H9 (cell line): ENCODE data around the gene PCGF2. TPM values are rescaled to one million over a fixed set of nuclear protein-coding genes. Genes with fewer than 3 reads are reported as not detected.

Source experiments
- DNase-seq: peaks from one replicate; pipeline ENCODE4 v3.0.0-alpha.2; 2017
- H2AFZ ChIP-seq: one replicate; pipeline ENCODE4 v1.6.1; 2013; ENCODE audit warnings: mild to moderate bottlenecking, low read length, control low read depth, moderate library complexity
- H2AK5ac ChIP-seq: 2 replicates; pipeline ENCODE4 v1.6.1; 2013; ENCODE audit warnings: low read length, control low read depth, mixed read lengths; ENCODE audit not compliant: insufficient read length
- H2BK120ac ChIP-seq: one replicate; pipeline ENCODE4 v1.6.1; 2013; ENCODE audit warnings: low read depth, mild to moderate bottlenecking, low read length, control low read depth, inconsistent platforms; ENCODE audit not compliant: poor library complexity, severe bottlenecking
- H2BK12ac ChIP-seq: 2 replicates; pipeline ENCODE4 v1.6.1; 2013; ENCODE audit warnings: low read length, control low read depth, mixed read lengths, low read depth; ENCODE audit not compliant: insufficient read length
- H2BK15ac ChIP-seq: 2 replicates; pipeline ENCODE4 v1.6.1; 2013; ENCODE audit warnings: low read depth, low read length, control low read depth
- H2BK20ac ChIP-seq: one replicate; pipeline ENCODE4 v1.6.1; 2013; ENCODE audit warnings: low read depth, mild to moderate bottlenecking, low read length, control low read depth, inconsistent platforms; ENCODE audit not compliant: poor library complexity, severe bottlenecking
- H2BK5ac ChIP-seq: 2 replicates; pipeline ENCODE4 v1.6.1; 2013; ENCODE audit warnings: low read length, control low read depth, mixed read lengths; ENCODE audit not compliant: insufficient read length
- H3K14ac ChIP-seq: 2 replicates; pipeline ENCODE4 v1.6.1; 2013; ENCODE audit warnings: low read length, control low read depth; ENCODE audit not compliant: insufficient read depth
- H3K18ac ChIP-seq: 2 replicates; pipeline ENCODE4 v1.6.1; 2013; ENCODE audit warnings: low read depth, mild to moderate bottlenecking, mixed read lengths, low read length, control low read depth; ENCODE audit not compliant: insufficient read length
- H3K23ac ChIP-seq: 2 replicates; pipeline ENCODE4 v1.6.1; 2013; ENCODE audit warnings: low read length, control low read depth, mixed read lengths, low read depth; ENCODE audit not compliant: insufficient read length
- H3K23me2 ChIP-seq: 2 replicates; pipeline ENCODE4 v1.6.1; 2013; ENCODE audit warnings: low read depth, mild to moderate bottlenecking, mixed read lengths, low read length, control low read depth; ENCODE audit not compliant: insufficient read length, poor library complexity, severe bottlenecking
- H3K27ac ChIP-seq: 2 replicates; pipeline ENCODE4 v1.5.1; 2013; ENCODE audit warnings: low read length, control low read depth, mixed read lengths, low read depth; ENCODE audit not compliant: insufficient read length
- H3K27me3 ChIP-seq: 2 replicates; pipeline ENCODE4 v1.6.1; 2013; ENCODE audit warnings: low read length, control low read depth, inconsistent platforms; ENCODE audit not compliant: insufficient read depth
- H3K4ac ChIP-seq: 2 replicates; pipeline ENCODE4 v1.6.1; 2013; ENCODE audit warnings: low read depth, mild to moderate bottlenecking, control low read depth, inconsistent platforms, low read length, moderate library complexity
- H3K4me1 ChIP-seq: 2 replicates; pipeline ENCODE4 v1.6.1; 2013; ENCODE audit warnings: low read length, control low read depth, inconsistent platforms; ENCODE audit not compliant: insufficient read depth
- H3K4me2 ChIP-seq: 2 replicates; pipeline ENCODE4 v1.6.1; 2013; ENCODE audit warnings: low read length, control low read depth, mixed read lengths; ENCODE audit not compliant: insufficient read length, insufficient read depth
- H3K56ac ChIP-seq: 2 replicates; pipeline ENCODE4 v1.6.1; 2013; ENCODE audit warnings: low read depth, mild to moderate bottlenecking, mixed read lengths, low read length, control low read depth; ENCODE audit not compliant: insufficient read length
- H3K79me1 ChIP-seq: 2 replicates; pipeline ENCODE4 v1.6.1; 2013; ENCODE audit warnings: low read depth, mild to moderate bottlenecking, moderate library complexity, low read length, control low read depth, inconsistent platforms; ENCODE audit not compliant: insufficient read depth, poor library complexity, severe bottlenecking
- H3K79me2 ChIP-seq: 2 replicates; pipeline ENCODE4 v1.6.1; 2013; ENCODE audit warnings: low read length, control low read depth, inconsistent platforms; ENCODE audit not compliant: insufficient read depth
- H3K9ac ChIP-seq: 2 replicates; pipeline ENCODE4 v1.6.1; 2013; ENCODE audit warnings: low read length, control low read depth, mixed read lengths; ENCODE audit not compliant: insufficient read length; ENCODE audit errors: extremely low read depth
- H3K9me3 ChIP-seq: one replicate; pipeline ENCODE4 v1.6.1; 2013; ENCODE audit warnings: low read depth, low read length, inconsistent platforms; ENCODE audit not compliant: control insufficient read depth
- H3T11ph ChIP-seq: one replicate; pipeline ENCODE4 v1.6.1; 2013; ENCODE audit warnings: mild to moderate bottlenecking, low read length, control low read depth, inconsistent platforms
- H4K20me1 ChIP-seq: one replicate; pipeline ENCODE4 v1.6.1; 2013; ENCODE audit not compliant: control insufficient read depth, insufficient read length, insufficient read depth
- H4K5ac ChIP-seq: 2 replicates; pipeline ENCODE4 v1.6.1; 2013; ENCODE audit warnings: low read depth, mild to moderate bottlenecking, mixed read lengths, low read length, control low read depth; ENCODE audit not compliant: insufficient read length
- H4K8ac ChIP-seq: replicated peaks from 2 replicates; pipeline ENCODE4 v1.6.1; 2013; ENCODE audit warnings: low read length, control low read depth, mixed read lengths, low read depth; ENCODE audit not compliant: insufficient read length
- H4K91ac ChIP-seq: 2 replicates; pipeline ENCODE4 v1.6.1; 2013; ENCODE audit warnings: low read depth, mild to moderate bottlenecking, moderate library complexity, mixed read lengths, low read length, control low read depth; ENCODE audit not compliant: insufficient read length
- H3K27ac Mint-ChIP-seq, 3 experiments: 2 replicates in 2 of 3; 3 replicates in 1 of 3; pipeline ENCODE4 v1.8.0; 2020 to 2021; ENCODE audit warnings: mixed read lengths in 3 of 3, mild to moderate bottlenecking in 1 of 3, moderate library complexity in 1 of 3
- H3K27me3 Mint-ChIP-seq: 2 replicates; pipeline ENCODE4 v1.8.0; 2021; ENCODE audit warnings: low read depth, mild to moderate bottlenecking, moderate library complexity, mixed read lengths
- H3K36me3 Mint-ChIP-seq, 3 experiments: 2 replicates in 2 of 3; 3 replicates in 1 of 3; pipeline ENCODE4 v1.8.0; 2020 to 2021; ENCODE audit warnings: low read depth in 3 of 3, mixed read lengths in 3 of 3; ENCODE audit not compliant: insufficient read depth in 1 of 3
- H3K4me1 Mint-ChIP-seq, 2 experiments: 2 replicates each; pipeline ENCODE4 v1.8.0; 2020; ENCODE audit warnings: mixed read lengths in 2 of 2
- H3K4me3 Mint-ChIP-seq, 2 experiments: 2 replicates in 1 of 2; 3 replicates in 1 of 2; pipeline ENCODE4 v1.8.0; 2020 to 2021; ENCODE audit warnings: mild to moderate bottlenecking in 2 of 2, mixed read lengths in 2 of 2, moderate library complexity in 1 of 2
- H3K9me3 Mint-ChIP-seq, 2 experiments: 2 replicates in 1 of 2; 3 replicates in 1 of 2; pipeline ENCODE4 v1.8.0; 2020; ENCODE audit warnings: mild to moderate bottlenecking in 2 of 2, mixed read lengths in 2 of 2, moderate library complexity in 1 of 2
- CTCF ChIP-seq: fragments of 200-600 bp; sonication (generic); conservative IDR thresholded peaks from 3 replicates; pipeline ENCODE4 v1.8.0; 2021; ENCODE audit warnings: antibody characterized with exemption, mild to moderate bottlenecking
- WGBS: extraction: QIAGEN DNeasy Blood & Tissue Kit; methylation state at CpG from one replicate; pipeline ENCODE4 v1.1.7; 2013; ENCODE audit warnings: missing lambda C conversion rate, low lambda C conversion rate, mixed read lengths; ENCODE audit not compliant: insufficient read length; ENCODE audit errors: extremely low coverage; 5-methylcytosine and 5-hydroxymethylcytosine counted together
- total RNA-seq: library from RNA; stranded (reverse); gene quantifications from 2 replicates; pipeline ENCODE4 v1.2.1, GENCODE V29; 2021

Gene PCGF2
- total RNA-seq, 1 experiment from 2014 or later, result 106 TPM

DNA sequence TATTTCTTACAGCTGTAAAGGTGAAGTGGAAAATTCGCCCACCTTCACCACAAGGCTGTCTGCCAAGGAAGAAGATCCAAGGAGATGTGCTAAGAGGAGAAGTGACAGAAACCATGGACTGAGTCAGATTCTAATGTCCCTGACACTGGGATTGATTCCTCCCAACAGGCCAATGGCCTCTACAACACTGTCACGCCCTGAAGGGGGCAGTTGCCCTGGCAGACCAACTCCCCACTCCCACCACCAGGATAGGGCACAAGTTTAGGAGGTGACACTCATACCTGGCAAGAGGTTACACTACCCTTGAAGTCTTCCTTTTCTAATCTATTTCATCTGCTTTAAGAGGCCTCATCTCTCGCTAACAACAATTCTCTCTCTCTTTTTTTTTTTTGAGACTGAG lies 35.1 kb upstream of the PCGF2 start:
- no peak overlapping the region for H4K8ac ChIP-seq

More for the DNA sequence above, 35.1 kb upstream of the PCGF2 start:
- no peak overlapping the region for H2BK120ac ChIP-seq
- H3K4me3 Mint-ChIP-seq, result no peak overlapping the region
- no peaks in the 10 kb centered on the region for H3K4me1 ChIP-seq
- H3K18ac ChIP-seq, result no peak overlapping the region
- no peak overlapping the region for H3K4ac ChIP-seq
- no peaks in the 10 kb centered on the region for H3K9me3 Mint-ChIP-seq
- no peak overlapping the region for H2AK5ac ChIP-seq
- H3K56ac ChIP-seq, result no peak overlapping the region
- no peak overlapping the region for H3K9ac ChIP-seq
- H2AFZ ChIP-seq, result no peak overlapping the region
- DNase-seq, result no peak
- H3K4me1 Mint-ChIP-seq, result no peaks in the 10 kb centered on the region
- TF ChIP-seq CTCF, result peak; percentile 28; the same call in 2 of the 3 replicates
- H3K23ac ChIP-seq, result no peak overlapping the region
- no peak overlapping the region for H2BK15ac ChIP-seq
- no peak overlapping the region for H2BK5ac ChIP-seq
- no peaks in the 10 kb centered on the region for H3K27me3 Mint-ChIP-seq
- H3K79me2 ChIP-seq, result no peaks in the 10 kb centered on the region
- no peak overlapping the region for H3K27ac Mint-ChIP-seq
- H3K4me2 ChIP-seq, result no peak overlapping the region
- H4K20me1 ChIP-seq, result no peaks in the 10 kb centered on the region
- H2BK12ac ChIP-seq, result no peak overlapping the region
- H4K91ac ChIP-seq, result no peak overlapping the region
- H3K27ac ChIP-seq, result no peak overlapping the region
- no CpG with 5 or more reads among the region's 3 CpGs for WGBS
- no peaks in the 10 kb centered on the region for H3K27me3 ChIP-seq
- H3K23me2 ChIP-seq, result no peaks in the 10 kb centered on the region
- no peak overlapping the region for H3K14ac ChIP-seq
- no peaks in the 10 kb centered on the region for H3K79me1 ChIP-seq
- no peak overlapping the region for H2BK20ac ChIP-seq
- no peak overlapping the region for H4K5ac ChIP-seq
- H3K36me3 Mint-ChIP-seq, result peaks cover 31 to 85% (median 63%) of the 10 kb centered on the region in 3 experiments
- H3K9me3 ChIP-seq, result no peaks in the 10 kb centered on the region
- no peak overlapping the region for H3T11ph ChIP-seq
